IPS-11a (cell line): Measurements from ENCODE around the gene GTPBP3.
A peak's percentile ranks its signal among the peaks of the same experiment; 100 is the strongest.

Experiments used
- H3K4me3 ChIP-seq: one replicate; pipeline ENCODE4 v1.5.1; 2013; ENCODE audit warnings: low read depth, low read length, control low read depth

Gene GTPBP3

GRCh38 chr19:17380426-17381138 lies 43.2 kb downstream of the GTPBP3 start:
- H3K4me3 ChIP-seq, result no peak overlapping the region

DNA sequence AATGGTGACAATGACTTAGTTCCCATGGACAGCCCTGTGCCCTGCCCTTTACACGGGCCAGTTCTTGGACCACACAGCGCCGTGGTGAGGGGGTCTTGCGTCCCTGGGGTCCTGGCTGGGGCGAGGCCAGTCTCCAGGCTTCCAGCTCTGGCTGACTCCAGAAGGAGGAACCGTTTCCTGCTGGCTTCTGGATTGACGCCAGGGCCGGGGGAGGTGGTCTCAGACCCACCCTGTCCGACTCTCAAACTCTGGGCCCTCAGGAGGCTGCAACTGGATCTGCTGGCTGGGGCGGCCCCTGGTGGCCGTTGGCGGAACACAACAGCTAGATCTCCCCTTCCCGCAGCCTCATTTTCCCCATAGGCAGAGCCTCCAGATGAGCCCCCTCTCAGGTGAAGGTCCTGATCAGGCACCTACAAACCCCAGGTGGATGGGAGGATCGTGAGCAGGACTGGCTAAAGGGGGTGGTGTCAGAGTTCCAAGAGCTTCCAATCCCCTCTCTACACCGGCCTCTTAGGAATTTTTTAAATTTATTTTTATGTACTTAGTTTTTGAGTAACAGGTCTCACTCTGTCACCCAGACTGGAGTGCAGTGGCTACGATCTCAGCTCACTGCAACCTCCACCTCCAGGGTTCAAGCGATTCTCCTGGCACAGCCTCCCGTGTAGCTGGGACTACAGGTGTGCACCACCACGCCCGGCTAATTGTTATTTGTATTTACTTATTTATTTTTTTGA lies 48.7 kb downstream of the GTPBP3 start:
- no peak overlapping the region for H3K4me3 ChIP-seq

DNA sequence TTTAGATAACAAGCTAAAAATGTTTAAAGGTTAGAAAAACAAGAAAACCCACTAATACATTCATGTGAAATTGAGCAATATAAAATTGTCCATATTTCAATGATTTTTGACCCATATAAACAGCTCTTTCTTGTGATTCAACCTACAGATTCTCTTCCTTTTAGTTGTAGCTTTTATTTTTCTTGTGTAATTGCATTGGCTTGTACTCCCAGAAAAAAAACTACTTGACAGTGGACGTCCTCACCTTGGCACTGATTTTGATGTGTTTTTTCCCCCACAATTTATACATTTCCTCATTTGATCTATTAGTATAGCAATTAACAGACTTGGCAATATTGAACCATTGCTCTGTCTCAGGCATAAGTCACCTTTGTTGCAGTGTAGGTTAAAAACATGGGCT lies 51.9 kb downstream of the GTPBP3 start:
- H3K4me3 ChIP-seq, result no peak overlapping the region

DNA sequence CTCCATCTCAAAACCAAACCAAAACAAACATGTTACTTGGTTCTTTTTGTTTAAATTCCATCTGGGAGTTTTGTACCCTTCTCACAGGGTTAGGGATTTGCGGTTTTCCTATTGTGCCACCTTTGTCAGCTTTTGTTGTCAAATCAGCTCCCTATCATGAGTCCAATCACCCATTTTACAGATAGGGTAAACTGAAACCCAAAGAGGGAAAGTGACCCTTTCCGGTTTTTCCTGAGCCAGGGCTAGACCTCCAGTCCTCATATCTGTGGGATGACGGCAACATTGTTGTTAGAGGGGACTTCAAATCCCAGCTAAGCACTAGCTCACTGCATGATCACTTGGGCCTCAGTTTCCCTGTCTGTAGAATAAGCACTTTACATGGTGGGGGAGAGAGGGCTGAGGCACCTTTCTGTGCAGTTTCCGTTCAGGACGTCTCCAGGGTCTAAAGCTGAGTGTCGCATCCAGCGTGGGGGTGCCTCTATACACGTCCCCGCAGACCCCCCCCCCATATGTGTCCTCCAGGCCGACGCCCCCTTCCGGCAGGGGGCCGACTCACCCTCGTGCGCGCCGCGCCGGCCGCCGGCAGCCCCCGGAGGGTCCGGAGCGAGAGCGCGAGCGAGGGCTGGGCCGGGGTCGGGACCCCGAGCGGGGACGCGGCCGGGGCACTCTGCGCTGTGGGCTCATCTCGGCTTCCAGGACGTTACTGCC lies 52.8 kb downstream of the GTPBP3 start:
- H3K4me3 ChIP-seq, result peak overlapping the region; percentile 61

DNA sequence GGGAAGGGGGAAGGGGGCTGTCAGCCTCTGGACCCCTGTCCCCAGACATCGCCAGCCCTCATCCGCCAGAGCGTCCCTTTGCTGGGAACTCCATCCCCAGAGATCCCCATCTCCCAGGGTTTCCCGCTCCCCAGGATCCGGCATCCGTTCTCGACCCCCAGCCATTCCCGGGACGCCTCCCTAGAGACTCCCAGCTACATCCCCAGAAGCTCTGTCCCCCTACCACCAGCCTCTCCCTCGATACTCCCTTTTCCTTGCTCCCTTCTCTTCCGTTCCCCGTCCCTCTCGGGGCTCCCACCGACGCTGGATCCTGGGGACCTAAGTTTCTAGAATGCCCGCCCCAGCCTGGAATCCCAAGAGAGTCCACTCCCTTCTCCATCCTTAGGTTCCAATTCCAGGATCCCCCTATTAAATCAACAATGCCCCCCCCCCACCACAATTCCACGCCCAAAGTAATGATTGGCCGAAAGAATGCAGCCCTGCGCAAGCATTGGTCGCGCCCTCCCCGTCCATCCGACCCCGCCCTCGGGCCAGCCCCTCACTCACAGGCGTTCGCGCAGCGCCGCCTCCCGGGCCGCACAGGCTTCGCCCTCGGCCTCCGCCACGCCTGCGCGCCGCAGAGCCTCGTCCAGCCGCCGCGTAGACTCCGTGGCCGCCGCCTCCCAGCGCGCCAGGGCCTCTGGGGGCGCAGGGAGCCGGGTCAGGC lies 53.5 kb downstream of the GTPBP3 start:
- H3K4me3 ChIP-seq, result peak overlapping the region; percentile 61

- peak overlapping the region; percentile 60 for H3K4me3 ChIP-seq
Measured at GRCh38 chr19:17391371-17392151, 54.2 kb downstream of the GTPBP3 start.
